Neural crest cell (in vitro differentiated cells): ENCODE results near the gene WDR7. TPM values are rescaled to one million over a fixed set of nuclear protein-coding genes. Genes with fewer than 3 reads are reported as not detected.

Experiments
- DNase-seq: peaks from one replicate; pipeline ENCODE4 v3.0.0; 2021; ENCODE audit warnings: low read depth, mixed read lengths, low spot score
- H3K27ac Mint-ChIP-seq: one replicate; pipeline ENCODE4 v1.8.0; 2021; ENCODE audit warnings: mild to moderate bottlenecking, mixed read lengths; ENCODE audit not compliant: unreplicated experiment
- H3K27me3 Mint-ChIP-seq: 2 replicates; pipeline ENCODE4 v1.8.0; 2021; ENCODE audit warnings: low read depth, mild to moderate bottlenecking, mixed read lengths
- H3K36me3 Mint-ChIP-seq: 2 replicates; pipeline ENCODE4 v1.8.0; 2021; ENCODE audit warnings: low read depth, mild to moderate bottlenecking, mixed read lengths
- H3K4me1 Mint-ChIP-seq: 2 replicates; pipeline ENCODE4 v1.8.0; 2021; ENCODE audit warnings: mixed read lengths
- H3K4me3 Mint-ChIP-seq: one replicate; pipeline ENCODE4 v1.8.0; 2021; ENCODE audit warnings: mild to moderate bottlenecking, mixed read lengths
- H3K9me3 Mint-ChIP-seq: 2 replicates; pipeline ENCODE4 v1.8.0; 2021; ENCODE audit warnings: mixed read lengths
- total RNA-seq: library from RNA; stranded (reverse); gene quantifications from 2 replicates; pipeline ENCODE4 v1.2.1, GENCODE V29; 2021
- TF ChIP-seq, protein P1 (sequence below): fragments of 200-600 bp; sonication (generic); conservative IDR thresholded peaks from 2 replicates; pipeline ENCODE4 v1.5.0; 2021; ENCODE audit warnings: antibody characterized with exemption, mild to moderate bottlenecking

The WDR7 gene
- total RNA-seq, 1 donor from 2014 or later, result 17.3 TPM

DNA sequence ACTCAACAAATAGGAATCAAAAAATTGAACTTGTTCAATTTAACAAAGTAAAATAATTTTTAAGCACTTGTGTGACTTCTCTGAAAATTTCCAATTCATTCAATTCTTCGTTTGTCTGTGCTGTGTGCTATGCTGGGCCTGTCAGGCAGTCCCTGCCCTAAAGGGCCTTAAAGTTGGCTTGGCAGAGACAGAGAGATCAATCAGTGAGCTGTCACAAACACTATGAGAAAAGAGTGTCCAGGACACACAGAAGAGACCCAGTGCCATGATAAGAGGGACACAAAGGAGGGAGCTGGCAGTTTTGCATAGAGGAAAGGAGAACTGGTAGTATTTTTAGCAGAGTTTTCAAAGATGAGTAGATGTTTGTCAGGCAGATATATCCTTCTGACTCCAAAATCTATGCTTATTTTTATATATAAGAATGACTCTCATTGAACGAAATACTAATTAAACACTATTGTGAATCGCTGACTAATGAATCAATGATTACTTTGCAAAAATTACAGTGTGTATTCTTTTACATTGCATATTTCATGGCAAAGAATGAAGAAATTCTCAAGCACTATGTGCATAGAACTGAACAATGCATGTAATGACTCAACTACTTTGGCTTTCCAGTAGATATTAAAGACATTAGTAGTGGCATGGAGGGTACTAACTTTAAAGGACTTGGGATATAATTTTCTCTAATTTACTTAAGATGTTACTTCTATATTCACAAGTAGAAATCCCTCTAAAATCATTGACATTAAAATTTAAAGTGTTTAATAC, 302.5 kb downstream of the WDR7 start:
- H3K4me1 Mint-ChIP-seq, result peaks cover 13% of the 10 kb centered on the region
- no peaks in the 10 kb centered on the region for H3K9me3 Mint-ChIP-seq
- TF ChIP-seq, protein P1, sequence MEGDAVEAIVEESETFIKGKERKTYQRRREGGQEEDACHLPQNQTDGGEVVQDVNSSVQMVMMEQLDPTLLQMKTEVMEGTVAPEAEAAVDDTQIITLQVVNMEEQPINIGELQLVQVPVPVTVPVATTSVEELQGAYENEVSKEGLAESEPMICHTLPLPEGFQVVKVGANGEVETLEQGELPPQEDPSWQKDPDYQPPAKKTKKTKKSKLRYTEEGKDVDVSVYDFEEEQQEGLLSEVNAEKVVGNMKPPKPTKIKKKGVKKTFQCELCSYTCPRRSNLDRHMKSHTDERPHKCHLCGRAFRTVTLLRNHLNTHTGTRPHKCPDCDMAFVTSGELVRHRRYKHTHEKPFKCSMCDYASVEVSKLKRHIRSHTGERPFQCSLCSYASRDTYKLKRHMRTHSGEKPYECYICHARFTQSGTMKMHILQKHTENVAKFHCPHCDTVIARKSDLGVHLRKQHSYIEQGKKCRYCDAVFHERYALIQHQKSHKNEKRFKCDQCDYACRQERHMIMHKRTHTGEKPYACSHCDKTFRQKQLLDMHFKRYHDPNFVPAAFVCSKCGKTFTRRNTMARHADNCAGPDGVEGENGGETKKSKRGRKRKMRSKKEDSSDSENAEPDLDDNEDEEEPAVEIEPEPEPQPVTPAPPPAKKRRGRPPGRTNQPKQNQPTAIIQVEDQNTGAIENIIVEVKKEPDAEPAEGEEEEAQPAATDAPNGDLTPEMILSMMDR, result no peak
- no peak overlapping the region for H3K4me3 Mint-ChIP-seq
- no peak overlapping the region for H3K27ac Mint-ChIP-seq
- no peaks in the 10 kb centered on the region for H3K27me3 Mint-ChIP-seq
- no peaks in the 10 kb centered on the region for H3K36me3 Mint-ChIP-seq
- no peak for DNase-seq

DNA sequence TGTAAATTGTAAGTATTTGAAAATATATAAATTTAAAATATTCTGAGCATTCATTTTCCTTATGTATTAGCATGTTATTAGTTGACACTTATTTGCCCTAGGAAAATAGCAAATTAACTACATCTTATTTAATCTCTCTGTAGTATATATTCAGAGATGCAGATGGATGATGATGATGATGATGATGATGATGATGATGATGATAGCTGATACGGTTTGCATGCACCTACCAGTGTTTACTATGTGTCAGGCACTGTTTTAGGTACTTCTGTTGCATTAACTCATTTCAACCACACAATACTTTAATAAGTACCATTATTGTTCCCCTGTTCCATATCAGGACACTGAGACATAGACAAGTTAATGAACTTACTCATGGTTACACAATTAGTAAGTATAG, 304.3 kb downstream of the WDR7 start:
- DNase-seq, result no peak
- no peaks in the 10 kb centered on the region for H3K27me3 Mint-ChIP-seq
- no peaks in the 10 kb centered on the region for H3K9me3 Mint-ChIP-seq
- peaks cover 13% of the 10 kb centered on the region for H3K4me1 Mint-ChIP-seq
- peaks cover 2% of the 10 kb centered on the region for H3K36me3 Mint-ChIP-seq
- TF ChIP-seq, protein P1, result no peak
- no peak overlapping the region for H3K27ac Mint-ChIP-seq
- H3K4me3 Mint-ChIP-seq, result no peak overlapping the region

DNA sequence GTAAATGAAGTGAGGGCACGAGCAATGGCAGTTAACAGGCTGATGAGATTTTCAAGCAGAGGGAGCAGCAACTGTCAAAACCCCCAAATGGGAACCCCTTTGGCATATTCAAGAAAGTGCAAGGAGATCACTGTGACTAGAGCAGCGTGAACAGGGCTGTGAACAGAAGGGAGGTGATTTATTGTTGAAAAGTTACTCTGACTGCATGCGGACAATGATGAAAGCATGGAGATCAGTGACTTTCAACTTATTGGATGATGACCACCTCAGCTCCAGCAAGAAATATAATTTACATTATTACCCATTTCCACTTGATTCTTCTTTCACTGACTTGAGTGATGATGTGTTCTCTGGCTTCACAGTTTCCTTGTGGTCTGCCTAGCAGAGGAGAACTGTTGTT, 308.0 kb downstream of the WDR7 start:
- H3K36me3 Mint-ChIP-seq, result peaks cover 2% of the 10 kb centered on the region
- H3K4me3 Mint-ChIP-seq, result no peak overlapping the region
- no peak for DNase-seq
- no peaks in the 10 kb centered on the region for H3K9me3 Mint-ChIP-seq
- no peaks in the 10 kb centered on the region for H3K27me3 Mint-ChIP-seq
- peaks cover 15% of the 10 kb centered on the region for H3K4me1 Mint-ChIP-seq
- no peak overlapping the region for H3K27ac Mint-ChIP-seq
- TF ChIP-seq, protein P1, result no peak

DNA sequence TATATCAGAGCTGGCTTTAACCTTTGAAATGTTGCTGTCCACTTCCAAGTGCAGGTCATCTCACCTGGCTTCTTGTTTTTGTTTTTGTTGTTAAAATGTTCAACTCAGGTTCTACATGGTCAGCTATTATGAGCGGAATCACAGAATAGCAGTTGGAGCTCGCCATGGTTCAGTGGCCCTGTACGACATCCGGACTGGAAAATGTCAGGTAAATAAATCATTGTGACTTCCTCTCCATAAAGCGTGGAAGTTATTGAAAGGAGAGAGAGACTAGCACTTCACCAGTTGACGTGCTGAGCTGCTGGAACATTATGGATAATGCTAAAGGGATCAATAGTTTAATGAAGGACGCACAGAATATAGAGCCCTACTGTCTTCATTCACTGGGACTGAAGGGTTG, 311.2 kb downstream of the WDR7 start:
- H3K36me3 Mint-ChIP-seq, result peaks cover 2% of the 10 kb centered on the region
- no peaks in the 10 kb centered on the region for H3K27me3 Mint-ChIP-seq
- TF ChIP-seq, protein P1, result no peak
- H3K4me1 Mint-ChIP-seq, result peaks cover 15% of the 10 kb centered on the region
- H3K9me3 Mint-ChIP-seq, result no peaks in the 10 kb centered on the region
- DNase-seq, result no peak
- no peak overlapping the region for H3K27ac Mint-ChIP-seq
- no peak overlapping the region for H3K4me3 Mint-ChIP-seq

DNA sequence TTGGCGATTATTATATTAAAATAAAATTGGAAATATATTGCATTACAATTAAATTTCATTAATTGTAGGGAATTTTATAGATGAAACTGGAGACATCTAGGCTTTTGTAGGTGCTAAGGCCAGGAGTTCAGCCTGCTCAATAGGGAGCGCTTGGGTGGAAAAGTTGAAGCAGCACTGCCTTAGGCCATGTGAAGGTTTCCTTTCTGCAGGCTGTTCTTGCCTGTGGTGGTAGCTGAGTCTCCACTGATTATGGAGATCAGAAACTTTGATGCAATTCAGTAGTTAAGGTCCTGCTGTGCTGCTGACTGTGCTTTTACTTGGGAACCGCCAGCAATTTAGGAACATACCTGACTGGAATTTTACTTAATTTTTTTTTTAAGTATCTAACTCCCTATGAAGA, 315.9 kb downstream of the WDR7 start:
- no peak overlapping the region for H3K4me3 Mint-ChIP-seq
- peaks cover 15% of the 10 kb centered on the region for H3K4me1 Mint-ChIP-seq
- no peak for DNase-seq
- TF ChIP-seq, protein P1, result no peak
- no peaks in the 10 kb centered on the region for H3K9me3 Mint-ChIP-seq
- no peaks in the 10 kb centered on the region for H3K27me3 Mint-ChIP-seq
- H3K36me3 Mint-ChIP-seq, result no peaks in the 10 kb centered on the region
- no peak overlapping the region for H3K27ac Mint-ChIP-seq
